GM19025 (cell line): ENCODE data around the gene VEGFC.

Experiments used
- ATAC-seq: cut with Tn5 transposase; IDR thresholded peaks from one replicate; pipeline ENCODE4 v1.9.1; 2021; ENCODE audit warnings: mild to moderate bottlenecking, low read depth, moderate library complexity; ENCODE audit not compliant: unreplicated experiment

The VEGFC gene

GRCh38 chr4:176709417-176709816 lies 83.3 kb downstream of the VEGFC start:
- no peak for ATAC-seq

- ATAC-seq: no peak
These were observed 83.9 kb downstream of the VEGFC start for GRCh38 chr4:176708771-176709311.

- no peak for ATAC-seq
These were observed 102.0 kb downstream of the VEGFC start for GRCh38 chr4:176690716-176691115.

- ATAC-seq: no peak
These were observed 112.0 kb downstream of the VEGFC start for GRCh38 chr4:176680668-176681180.

- ATAC-seq: no peak
These were observed 115.8 kb downstream of the VEGFC start for GRCh38 chr4:176676901-176677300.

- no peak for ATAC-seq
These were observed 116.9 kb downstream of the VEGFC start for GRCh38 chr4:176675810-176676209.

GRCh38 chr4:176671532-176671931 lies 121.2 kb downstream of the VEGFC start:
- ATAC-seq: no peak

GRCh38 chr4:176668324-176668723 lies 124.4 kb downstream of the VEGFC start:
- no peak for ATAC-seq

GRCh38 chr4:176664964-176665363 lies 127.8 kb downstream of the VEGFC start:
- ATAC-seq: no peak

GRCh38 chr4:176660561-176660960 lies 132.2 kb downstream of the VEGFC start:
- no peak for ATAC-seq

- ATAC-seq: no peak
These were observed 136.6 kb downstream of the VEGFC start for GRCh38 chr4:176656108-176656507.

GRCh38 chr4:176654565-176655216 lies 138.0 kb downstream of the VEGFC start:
- no peak for ATAC-seq

- ATAC-seq: no peak
These were observed 139.1 kb downstream of the VEGFC start for GRCh38 chr4:176653401-176654220.

- no peak for ATAC-seq
These were observed 146.4 kb downstream of the VEGFC start for GRCh38 chr4:176646311-176646710.

GRCh38 chr4:176645246-176645960 lies 147.3 kb downstream of the VEGFC start:
- ATAC-seq: no peak

- ATAC-seq: no peak
These were observed 150.2 kb downstream of the VEGFC start for GRCh38 chr4:176642472-176642871.

GRCh38 chr4:176641237-176641636 lies 151.5 kb downstream of the VEGFC start:
- ATAC-seq: no peak

GRCh38 chr4:176638992-176639391 lies 153.7 kb downstream of the VEGFC start:
- ATAC-seq: no peak

GRCh38 chr4:176636292-176636691 lies 156.4 kb downstream of the VEGFC start:
- no peak for ATAC-seq

GRCh38 chr4:176635372-176636261 lies 157.1 kb downstream of the VEGFC start:
- no peak for ATAC-seq
